Osteocyte (in vitro differentiated cells): ENCODE measurements around the gene EXOC3. TPM values are rescaled to one million over a fixed set of nuclear protein-coding genes. Genes with fewer than 3 reads are reported as not detected.

ENCODE experiments used
- DNase-seq: peaks from one replicate; pipeline ENCODE4 v3.0.0; 2021; ENCODE audit warnings: mixed read lengths; ENCODE audit not compliant: unreplicated experiment; ENCODE audit errors: extremely low spot score
- H3K27ac Mint-ChIP-seq: one replicate; pipeline ENCODE4 v1.8.0; 2021; ENCODE audit warnings: mild to moderate bottlenecking, mixed read lengths; ENCODE audit not compliant: unreplicated experiment
- H3K27me3 Mint-ChIP-seq: one replicate; pipeline ENCODE4 v1.8.0; 2021; ENCODE audit warnings: mixed read lengths; ENCODE audit not compliant: unreplicated experiment
- H3K36me3 Mint-ChIP-seq: one replicate; pipeline ENCODE4 v1.8.0; 2021; ENCODE audit warnings: mixed read lengths; ENCODE audit not compliant: unreplicated experiment
- H3K4me1 Mint-ChIP-seq: one replicate; pipeline ENCODE4 v1.8.0; 2021; ENCODE audit warnings: mixed read lengths; ENCODE audit not compliant: unreplicated experiment
- H3K4me3 Mint-ChIP-seq: one replicate; pipeline ENCODE4 v1.8.0; 2021; ENCODE audit warnings: mild to moderate bottlenecking, moderate library complexity, mixed read lengths; ENCODE audit not compliant: unreplicated experiment
- H3K9me3 Mint-ChIP-seq: one replicate; pipeline ENCODE4 v1.8.0; 2021; ENCODE audit warnings: mixed read lengths; ENCODE audit not compliant: unreplicated experiment
- CTCF ChIP-seq: fragments of 200-600 bp; sonication (generic); IDR thresholded peaks from 2 replicates; pipeline ENCODE4 v1.5.0; 2021; ENCODE audit warnings: antibody characterized with exemption, mild to moderate bottlenecking, moderate library complexity
- total RNA-seq: library from RNA; stranded (reverse); gene quantifications from 2 replicates; pipeline ENCODE4 v1.2.1, GENCODE V29; 2021

EXOC3 gene
- total RNA-seq, 1 donor from 2014 or later: 81.4 TPM

DNA sequence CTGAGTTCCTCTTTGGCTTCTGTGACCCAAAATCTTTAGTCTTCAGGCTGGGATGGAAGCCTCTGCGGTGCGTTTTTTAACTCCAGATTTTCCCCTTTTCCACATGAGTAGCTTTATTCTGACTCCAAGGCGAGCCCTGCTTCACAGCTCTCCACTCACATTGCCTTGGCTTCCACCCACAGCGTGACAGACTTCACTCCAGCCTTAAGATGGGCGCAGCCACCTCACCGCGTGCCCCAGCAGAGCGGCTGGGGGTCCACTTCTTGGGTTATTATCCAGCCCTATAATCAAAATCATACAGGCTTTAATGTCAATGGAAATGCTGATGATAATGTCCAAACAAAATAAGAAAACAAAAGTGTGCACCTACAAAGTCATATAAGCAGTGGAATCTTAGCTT is 1.2 kb downstream of the EXOC3 start:
- Mint-ChIP-seq H3K27ac (peak overlapping the region; percentile 55), H3K36me3 (peaks cover 24% of the 10 kb centered on the region), H3K4me1 (peaks cover 40% of the 10 kb centered on the region), H3K9me3 (no peaks in the 10 kb centered on the region), H3K27me3 (no peaks in the 10 kb centered on the region), H3K4me3 (peak overlapping the region; percentile 95)
- DNase-seq: no peak
- no peak for TF ChIP-seq CTCF

DNA sequence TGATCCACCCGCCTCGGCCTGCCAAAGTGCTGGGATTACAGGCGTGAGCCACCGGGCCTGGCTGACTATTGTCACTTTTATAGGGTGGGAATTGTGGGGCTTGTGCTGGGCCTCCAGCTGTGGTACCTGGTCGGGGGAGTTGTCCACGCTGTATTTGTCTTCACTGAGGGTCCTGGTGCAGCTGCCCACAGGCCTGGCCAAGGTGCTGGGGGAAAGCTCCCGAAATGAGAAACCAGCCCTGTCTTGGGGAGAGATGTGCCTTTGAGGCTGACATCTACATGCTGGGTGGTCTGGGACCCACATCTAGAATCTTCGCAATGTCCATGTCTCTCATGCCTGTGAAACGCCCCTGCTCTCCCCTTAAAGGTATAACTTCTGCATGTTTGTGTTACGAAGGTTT is 2.6 kb downstream of the EXOC3 start:
- H3K36me3 Mint-ChIP-seq: peaks cover 37% of the 10 kb centered on the region
- H3K27ac Mint-ChIP-seq: no peak overlapping the region
- no peaks in the 10 kb centered on the region for H3K27me3 Mint-ChIP-seq
- H3K4me3 Mint-ChIP-seq: no peak overlapping the region
- peaks cover under 1% of the 10 kb centered on the region for H3K9me3 Mint-ChIP-seq
- H3K4me1 Mint-ChIP-seq: peaks cover 39% of the 10 kb centered on the region
- no peak for TF ChIP-seq CTCF
- no peak for DNase-seq

DNA sequence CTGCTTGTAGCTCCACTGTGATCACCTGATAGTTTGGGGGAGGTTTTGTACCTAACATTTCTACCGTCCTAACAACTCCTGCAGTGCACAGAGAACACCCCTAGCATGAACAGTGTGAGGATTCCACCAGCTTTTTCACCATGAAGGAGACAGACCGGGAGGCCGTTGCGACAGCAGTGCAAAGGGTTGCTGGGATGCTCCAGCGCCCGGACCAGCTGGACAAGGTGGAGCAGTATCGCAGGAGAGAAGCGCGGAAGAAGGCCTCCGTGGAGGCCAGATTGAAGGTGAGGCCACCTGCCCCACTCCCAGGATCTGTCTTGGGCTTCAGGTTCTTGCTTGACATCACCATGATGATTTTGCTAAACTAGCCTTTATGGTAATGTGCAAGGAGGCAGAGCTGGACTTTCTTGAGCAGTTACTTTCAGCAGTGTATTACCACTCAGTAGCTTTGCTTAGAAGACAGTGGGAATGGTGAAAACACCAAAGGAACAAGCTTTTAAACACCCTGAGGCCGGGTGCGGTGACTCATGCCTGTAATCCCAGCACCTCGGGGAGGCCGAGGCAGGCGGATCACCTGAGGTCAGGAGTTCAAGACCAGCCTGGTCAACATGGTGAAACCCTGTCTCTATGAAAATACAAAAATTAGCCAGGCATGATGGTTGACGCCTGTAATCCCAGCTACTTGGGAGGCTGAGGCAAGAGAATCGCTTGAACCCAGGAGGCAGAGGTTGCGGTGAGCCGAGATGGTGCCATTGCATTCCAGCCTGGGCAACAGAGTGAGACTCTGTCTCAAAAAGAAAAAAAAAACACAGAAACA is 3.3 kb downstream of the EXOC3 start:
- H3K36me3 Mint-ChIP-seq: peaks cover 44% of the 10 kb centered on the region

DNA sequence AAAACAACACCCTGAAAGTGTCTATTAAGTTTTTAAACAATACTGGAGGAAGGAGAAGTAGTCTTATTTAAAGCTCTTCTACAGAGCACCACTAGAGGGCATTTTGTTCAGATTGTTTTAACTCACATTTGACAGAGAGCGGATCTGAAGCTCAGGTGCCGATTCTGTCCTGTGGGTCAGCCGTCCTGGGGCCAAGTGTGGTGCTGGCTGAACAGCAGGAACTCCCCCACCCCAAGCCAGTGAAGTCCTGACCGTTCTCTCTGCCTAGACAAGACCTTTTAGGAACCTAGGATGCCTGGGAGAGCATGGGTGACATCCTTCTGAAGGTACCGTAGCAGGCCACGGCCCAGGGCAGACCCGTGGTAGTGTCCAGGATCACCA is 3.9 kb downstream of the EXOC3 start:
- peaks cover 50% of the 10 kb centered on the region for H3K36me3 Mint-ChIP-seq
- peak overlapping the region; percentile 57 for H3K27ac Mint-ChIP-seq
- peak; percentile 67 for TF ChIP-seq CTCF
- peaks cover 13% of the 10 kb centered on the region for H3K9me3 Mint-ChIP-seq
- no peak for DNase-seq
- H3K27me3 Mint-ChIP-seq: no peaks in the 10 kb centered on the region
- no peak overlapping the region for H3K4me3 Mint-ChIP-seq
- H3K4me1 Mint-ChIP-seq: peaks cover 30% of the 10 kb centered on the region

More for the DNA sequence above, 3.3 kb downstream of the EXOC3 start:
- no peaks in the 10 kb centered on the region for H3K27me3 Mint-ChIP-seq
- H3K27ac Mint-ChIP-seq: peak overlapping the region; percentile 57
- TF ChIP-seq CTCF: no peak
- DNase-seq: no peak
- H3K9me3 Mint-ChIP-seq: peaks cover 7% of the 10 kb centered on the region
- H3K4me1 Mint-ChIP-seq: peaks cover 34% of the 10 kb centered on the region
- no peak overlapping the region for H3K4me3 Mint-ChIP-seq

DNA sequence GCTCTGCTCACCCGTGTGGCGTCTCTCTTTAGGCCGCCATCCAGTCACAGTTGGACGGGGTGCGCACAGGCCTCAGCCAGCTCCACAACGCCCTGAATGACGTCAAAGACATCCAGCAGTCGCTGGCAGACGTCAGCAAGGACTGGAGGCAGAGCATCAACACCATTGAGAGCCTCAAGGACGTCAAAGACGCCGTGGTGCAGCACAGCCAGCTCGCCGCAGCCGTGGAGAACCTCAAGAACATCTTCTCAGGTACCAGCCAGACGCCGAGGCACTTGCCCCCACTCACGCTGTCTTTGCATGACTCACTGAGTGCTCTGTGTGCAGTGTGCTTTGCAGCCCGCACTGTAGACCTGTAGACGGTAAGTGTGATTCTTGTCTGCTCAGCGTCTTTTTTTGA is 4.5 kb downstream of the EXOC3 start:
- Mint-ChIP-seq H3K4me1 (peaks cover 24% of the 10 kb centered on the region), H3K27me3 (no peaks in the 10 kb centered on the region), H3K4me3 (no peak overlapping the region), H3K27ac (no peak overlapping the region), H3K36me3 (peaks cover 56% of the 10 kb centered on the region), H3K9me3 (peaks cover 19% of the 10 kb centered on the region)
- no peak for DNase-seq
- no peak for TF ChIP-seq CTCF
